GM12891 (cell line): Measurements from ENCODE around the gene MCU.

Experiments
- POLR2A ChIP-seq: IDR thresholded peaks from 2 replicates; pipeline ENCODE4 v1.6.1; 2011; ENCODE audit warnings: low read depth, low read length, control low read depth
- POLR2AphosphoS5 ChIP-seq: IDR thresholded peaks from 2 replicates; pipeline ENCODE4 v1.6.1; 2011; ENCODE audit warnings: low read depth, low read length, control low read depth
- POU2F2 ChIP-seq: IDR thresholded peaks from 2 replicates; pipeline ENCODE4 v1.6.1; 2011; ENCODE audit warnings: low read depth, mild to moderate bottlenecking, control low read depth, low read length, moderate library complexity

DNA sequence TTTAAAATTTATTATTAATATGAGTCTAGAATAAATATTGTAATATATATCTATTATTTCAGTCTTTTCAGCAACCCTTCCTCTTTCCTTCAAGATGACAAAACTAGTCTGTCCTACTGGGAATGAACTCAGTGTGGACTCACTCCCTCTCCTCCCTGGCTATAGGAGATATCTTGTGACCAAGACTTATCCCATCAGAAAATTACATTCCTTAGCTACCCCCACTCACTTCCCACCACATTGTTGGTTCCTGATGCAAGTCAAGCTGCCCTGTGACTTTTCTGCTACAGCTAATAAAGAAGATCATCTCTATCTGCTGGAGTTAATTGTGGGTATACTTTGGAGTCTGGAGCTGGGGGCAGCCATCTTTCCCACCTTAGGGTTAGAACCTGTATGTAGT is 28.0 kb upstream of the MCU start:
- TF ChIP-seq POLR2A: no peak
- TF ChIP-seq POU2F2: no peak
- TF ChIP-seq POLR2AphosphoS5: no peak
